Heart right ventricle (tissue), 16 donors: ENCODE data around the gene AATF. TPM values are rescaled to one million over a fixed set of nuclear protein-coding genes. Genes with fewer than 3 reads are reported as not detected.
A peak's percentile ranks its signal among the peaks of the same experiment; 100 is the strongest.

Experiments
- ATAC-seq, 8 donors: fragments of 200-7000 bp; cut with Tn5 transposase; one replicate each; pipeline ENCODE4 v1.9.1; 2020; ENCODE audit warnings: mild to moderate bottlenecking in 8 of 8, moderate library complexity in 8 of 8, moderate number of reproducible peaks in 1 of 8
- DNase-seq, 2 donors: peaks; one replicate each; pipeline ENCODE4 v3.0.0-alpha.2; 2020
- H3K27ac ChIP-seq, 10 donors: fragments of 200-600 bp; sonication (generic) in 2 of 10; one replicate each; pipeline versions ENCODE4 v1.5.0 to v1.8.0; 2020 to 2022; ENCODE audit warnings: mild to moderate bottlenecking in 3 of 10
- H3K27me3 ChIP-seq, 7 donors: fragments of 200-600 bp; one replicate each; pipeline ENCODE4 v1.8.0; 2021 to 2022; ENCODE audit warnings: mild to moderate bottlenecking in 2 of 7
- H3K36me3 ChIP-seq, 9 donors: fragments of 200-600 bp; sonication (generic) in 1 of 9; one replicate each; pipeline versions ENCODE4 v1.5.0 to v1.8.0; 2020 to 2022; ENCODE audit warnings: mild to moderate bottlenecking in 2 of 9
- H3K4me1 ChIP-seq, 9 donors: fragments of 200-600 bp; sonication (generic) in 1 of 9; one replicate each; pipeline versions ENCODE4 v1.5.0 to v1.8.0; 2020 to 2022; ENCODE audit warnings: mild to moderate bottlenecking in 4 of 9
- H3K4me3 ChIP-seq, 10 donors: fragments of 200-600 bp; sonication (generic) in 2 of 10; one replicate each; pipeline versions ENCODE4 v1.5.0 to v1.8.0; 2020 to 2022; ENCODE audit warnings: mild to moderate bottlenecking in 7 of 10, moderate library complexity in 2 of 10
- H3K9me3 ChIP-seq, 11 donors: fragments of 200-600 bp in 10 of 11; sonication (generic) in 2 of 11; one replicate each; pipeline versions ENCODE4 v1.5.0 to v1.8.0; 2013 to 2022; ENCODE audit warnings: mild to moderate bottlenecking in 2 of 11, control low read depth in 1 of 11, moderate library complexity in 1 of 11
- WGBS, 2 donors: extraction: QIAGEN DNeasy Blood & Tissue Kit; methylation state at CpG; one replicate each; pipeline ENCODE4 v1.1.7; 2013; ENCODE audit warnings: inconsistent platforms in 1 of 2; 5-methylcytosine and 5-hydroxymethylcytosine counted together
- intact Hi-C, 10 donors: fragments of 100-400 bp; cut with DNase I; formaldehyde crosslinking; loops; one replicate each; pipeline versions ENCODE4 v1.11.1 to v1.14.2; 2022
- polyA plus RNA-seq, 2 donors: library from polyadenylated mRNA; stranded (reverse); fragments of 200-250 nt; gene quantifications; one replicate each; pipeline ENCODE4 v1.2.3, GENCODE V29; 2013
- total RNA-seq, 10 donors: library from RNA; stranded (reverse); fragmentation: NEBNext Ultra II Directional in 3 of 10; extraction: Animal tissue kit (Norgen Biotek cat#: 25700) in 3 of 10; gene quantifications; one replicate each; pipeline versions ENCODE4 v1.2.1 to v1.2.4, GENCODE V29; 2021 to 2023
- TF ChIP-seq, protein P1 (sequence below), 9 donors: fragments of 200-600 bp; sonication (generic) in 2 of 9; IDR thresholded peaks; one replicate each; pipeline versions ENCODE4 v1.5.0 to v1.8.0; 2021 to 2022; ENCODE audit warnings: antibody characterized with exemption in 9 of 9, mild to moderate bottlenecking in 5 of 9, moderate library complexity in 1 of 9
- donor health status: Arrhythmogenic right ventricular cardiomyopathy.
- donor health status: ischemic (EF 13 %, LVEDD 7.1; RV severe dilation, severe dysfunction).
- donor health status: healthy with polysubstance abuse.
- donor health status: DM: no; HTN: yes; CAD: no.
- donor health status: DM: no; HTN: no; CAD: no.
- donor health status: ischemic (EF 25% LVEDD 6.9; RV normal size, moderate dysfunction).
- donor health status: ischemic (EF 25% LVEDD 5.7; RV mildly dilated, moderate dysfunction).
- donor health status: healthy.
- donor health status: DM: yes; HTN: yes; CAD: no.
- donor health status: Ischemic cardiomyopathy.
- donor health status: ischemic (EF 35%, LVEDD 5.7; RV mildly dilated, moderate dysfunction).
- donor health status: nonischemic (EF 11% LVEDD 7.7; RV severe dilation, severe dysfunction).
- donor health status: DM: yes; HTN: yes; CAD: no.
- donor health status: PGD.
- donor health status: ischemic (EF 29% LVEDD 5.4; RV normal size, mild dysfunction).
- donor health status: nonischemic (EF 23%, LVEDD 6.1; RV moderate dilation, normal function).

AATF gene
- total and polyA plus RNA-seq, 12 donors = 19.9 to 35.5 (median 26.0) TPM

DNA sequence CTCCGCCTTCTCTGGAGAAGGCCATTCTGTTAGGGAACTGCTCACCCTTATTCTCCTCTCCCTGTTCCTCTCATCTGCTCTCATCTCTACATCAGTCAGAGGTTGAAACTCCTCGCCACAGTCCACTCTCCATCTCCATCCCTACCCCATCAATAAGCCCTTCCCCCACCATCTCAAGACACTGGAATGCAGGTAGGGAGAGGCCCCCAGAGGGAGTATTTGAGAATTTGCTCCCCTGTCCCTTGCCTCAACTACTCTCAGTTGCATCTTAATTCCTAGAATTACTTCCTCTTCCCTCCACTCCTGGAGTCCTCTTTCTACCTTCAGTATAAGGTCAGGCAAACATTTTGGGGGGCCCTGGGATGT, 2.0 kb upstream of the AATF start:
- intact Hi-C loops = loop anchor here in 1 of 10 donors (5.0 kb wide), 1 partner anchor 344 kb away; the partner anchor contains the start of gene MRM1
- ATAC-seq = no peak
- WGBS, 2 donors = 41 to 54% methylated on average over 2 of the region's 2 CpGs
- TF ChIP-seq, protein P1, sequence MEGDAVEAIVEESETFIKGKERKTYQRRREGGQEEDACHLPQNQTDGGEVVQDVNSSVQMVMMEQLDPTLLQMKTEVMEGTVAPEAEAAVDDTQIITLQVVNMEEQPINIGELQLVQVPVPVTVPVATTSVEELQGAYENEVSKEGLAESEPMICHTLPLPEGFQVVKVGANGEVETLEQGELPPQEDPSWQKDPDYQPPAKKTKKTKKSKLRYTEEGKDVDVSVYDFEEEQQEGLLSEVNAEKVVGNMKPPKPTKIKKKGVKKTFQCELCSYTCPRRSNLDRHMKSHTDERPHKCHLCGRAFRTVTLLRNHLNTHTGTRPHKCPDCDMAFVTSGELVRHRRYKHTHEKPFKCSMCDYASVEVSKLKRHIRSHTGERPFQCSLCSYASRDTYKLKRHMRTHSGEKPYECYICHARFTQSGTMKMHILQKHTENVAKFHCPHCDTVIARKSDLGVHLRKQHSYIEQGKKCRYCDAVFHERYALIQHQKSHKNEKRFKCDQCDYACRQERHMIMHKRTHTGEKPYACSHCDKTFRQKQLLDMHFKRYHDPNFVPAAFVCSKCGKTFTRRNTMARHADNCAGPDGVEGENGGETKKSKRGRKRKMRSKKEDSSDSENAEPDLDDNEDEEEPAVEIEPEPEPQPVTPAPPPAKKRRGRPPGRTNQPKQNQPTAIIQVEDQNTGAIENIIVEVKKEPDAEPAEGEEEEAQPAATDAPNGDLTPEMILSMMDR (IDR thresholded peaks at IDR 0.05) = no peak
- DNase-seq = no peak
- Histone ChIP-seq H3K36me3 (peaks cover 0 to 16% (median under 1%) of the 10 kb centered on the region in 9 donors), H3K9me3 (no peaks in the 10 kb centered on the region), H3K4me1 (peaks cover 10 to 55% (median 28%) of the 10 kb centered on the region in 9 donors), H3K4me3 (no peak overlapping the region), H3K27ac (no peak overlapping the region), H3K27me3 (peaks cover 35 to 64% (median 61%) of the 10 kb centered on the region in 7 donors)

DNA sequence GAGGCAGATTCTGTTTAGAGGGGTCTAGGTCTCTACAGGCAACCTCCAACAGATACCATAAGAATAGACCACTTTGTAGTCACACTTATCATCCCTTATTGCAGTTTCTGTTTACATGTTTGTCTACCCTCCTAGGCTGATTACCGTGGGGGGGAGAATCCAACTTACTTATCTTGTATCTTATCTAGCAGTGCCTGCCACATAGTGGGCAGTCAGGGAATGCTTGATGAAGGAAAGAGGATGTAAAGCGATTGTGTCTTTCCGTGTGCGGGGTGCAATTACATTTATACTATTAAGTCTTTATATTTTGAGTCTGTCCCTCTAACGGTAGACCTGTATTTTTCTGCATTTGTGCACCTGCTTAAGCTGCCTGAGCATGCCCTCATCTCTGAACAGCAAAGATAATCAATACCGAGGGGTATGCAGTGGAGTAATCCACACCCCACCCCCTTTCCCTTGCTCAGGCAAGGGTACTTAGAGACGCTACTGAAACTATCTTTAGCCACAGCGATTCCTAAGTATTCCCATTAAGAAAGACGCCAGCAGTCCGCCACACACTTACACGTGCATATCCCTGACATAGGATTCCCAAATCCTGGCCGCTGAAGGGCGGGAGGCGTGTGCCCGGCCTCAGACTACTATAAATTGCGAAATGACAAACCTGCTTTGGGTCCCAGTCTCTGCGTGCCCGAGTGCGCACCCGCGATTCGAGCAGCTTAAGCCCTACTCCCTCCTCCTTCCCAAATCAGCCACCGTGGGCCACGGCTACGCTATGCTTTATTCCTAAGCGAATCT, 635 bp upstream of the AATF start:
- H3K4me3 ChIP-seq = peak overlapping the region; percentile 53 to 94 (median 88)
- peak; percentile 56 to 72 (median 63) for ATAC-seq
- 1 to 2% methylated on average over 26 of the region's 26 CpGs for WGBS, 2 donors
- H3K27me3 ChIP-seq = peaks cover 21 to 50% (median 47%) of the 10 kb centered on the region in 7 donors
- H3K4me1 ChIP-seq = peaks cover 3 to 41% (median 18%) of the 10 kb centered on the region in 9 donors
- peaks cover 0 to 30% (median 13%) of the 10 kb centered on the region in 9 donors for H3K36me3 ChIP-seq
- H3K27ac ChIP-seq = peak overlapping the region in 9 of 10 donors; percentile 80 to 92 (median 88)
- no peak for DNase-seq
- TF ChIP-seq, protein P1 (IDR thresholded peaks at IDR 0.05) = no peak
- intact Hi-C loops = loop anchor here in 1 of 10 donors (5.0 kb wide), 1 partner anchor 346 kb away; the partner anchor contains the start of gene MRM1
- no peaks in the 10 kb centered on the region for H3K9me3 ChIP-seq

DNA sequence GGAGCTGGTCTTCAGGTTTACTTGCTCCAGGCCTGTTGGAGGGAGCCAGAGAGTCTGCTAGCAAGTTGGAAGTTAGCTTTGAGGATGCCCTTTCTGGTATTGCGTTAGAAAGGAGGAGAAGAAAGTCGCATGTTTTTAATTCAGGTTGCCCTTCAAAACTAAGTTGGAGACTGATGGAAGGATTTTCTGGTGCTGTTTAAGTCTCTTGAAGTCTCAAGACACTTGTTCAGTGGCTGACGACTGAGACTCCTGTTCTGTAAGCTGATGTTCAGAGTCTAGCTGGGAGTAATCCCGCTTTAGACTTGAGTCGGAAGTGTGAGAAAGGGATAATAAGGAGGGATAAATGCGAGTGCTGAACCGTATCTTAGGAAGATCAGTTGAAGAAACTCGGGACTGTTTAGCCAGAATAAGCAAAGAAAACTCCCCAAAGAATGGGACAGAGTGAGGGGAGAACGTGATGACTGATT, 740 bp downstream of the AATF start:
- TF ChIP-seq, protein P1 (IDR thresholded peaks at IDR 0.05) = no peak
- Histone ChIP-seq H3K27ac (peak overlapping the region; percentile 1 to 92 (median 88)), H3K27me3 (peaks cover 7 to 36% (median 33%) of the 10 kb centered on the region in 7 donors), H3K9me3 (no peaks in the 10 kb centered on the region), H3K4me1 (peaks cover 3 to 35% (median 18%) of the 10 kb centered on the region in 9 donors), H3K4me3 (peak overlapping the region; percentile 53 to 94 (median 88)), H3K36me3 (peaks cover 0 to 44% (median 26%) of the 10 kb centered on the region in 9 donors)
- DNase-seq (no peak), ATAC-seq (peak in 7 of 8 donors; percentile 7 to 63 (median 35))
- intact Hi-C loops = loop anchor here in 1 of 10 donors (5.0 kb wide), 1 partner anchor 347 kb away; the partner anchor contains the start of gene MRM1
- 12 to 14% methylated on average over 9 of the region's 9 CpGs for WGBS, 2 donors

DNA sequence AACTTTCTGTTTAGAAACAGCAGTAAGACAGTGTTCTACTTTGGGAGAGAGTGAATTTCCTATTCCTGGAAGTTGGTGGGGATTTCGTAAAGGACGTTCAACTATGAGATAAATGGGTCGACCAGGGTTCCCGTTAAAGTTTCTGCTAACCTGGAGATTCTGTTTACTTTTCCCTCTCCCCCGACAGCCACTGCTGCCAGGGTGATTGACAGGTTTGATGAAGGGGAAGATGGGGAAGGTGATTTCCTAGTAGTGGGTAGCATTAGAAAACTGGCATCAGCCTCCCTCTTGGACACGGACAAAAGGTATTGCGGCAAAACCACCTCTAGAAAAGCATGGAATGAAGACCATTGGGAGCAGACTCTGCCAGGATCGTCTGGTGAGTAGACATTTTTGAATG, 1.3 kb downstream of the AATF start:
- no peak for DNase-seq
- TF ChIP-seq, protein P1 (IDR thresholded peaks at IDR 0.05) = no peak
- WGBS, 2 donors = 58 to 68% methylated on average over 8 of the region's 8 CpGs
- no peak for ATAC-seq
- H3K9me3 ChIP-seq = no peaks in the 10 kb centered on the region
- H3K4me1 ChIP-seq = peaks cover 3 to 35% (median 18%) of the 10 kb centered on the region in 9 donors
- intact Hi-C loops = loop anchor here in 1 of 10 donors (10.0 kb wide), 1 partner anchor 55 kb away; no protein-coding TSS in a partner anchor
- H3K36me3 ChIP-seq = peaks cover 0 to 49% (median 31%) of the 10 kb centered on the region in 9 donors
- H3K27ac ChIP-seq = peak overlapping the region in 1 of 10 donors; percentile 92
- peak overlapping the region in 9 of 10 donors; percentile 53 to 94 (median 88) for H3K4me3 ChIP-seq
- peaks cover 2 to 31% (median 27%) of the 10 kb centered on the region in 7 donors for H3K27me3 ChIP-seq
